ENCODE data around the gene METTL8. TPM values are rescaled to one million over a fixed set of nuclear protein-coding genes. Genes with fewer than 3 reads are reported as not detected.

Gene METTL8
- polyA plus RNA-seq, 1 of the 3 experiments (the other 2 are of a cell fraction): 5.1 TPM

- TF ChIP-seq TEAD4 (IDR thresholded peaks at IDR 0.05; ENCODE audit: borderline replicate concordance, insufficient read depth) (0 out of 2 replicates have a peak, but pooled peaks have one; percentile 30), EP300 (IDR thresholded peaks at IDR 0.05; ENCODE audit: borderline replicate concordance in 1 of 2, low read depth in 1 of 2, low read length in 1 of 2) (no peak), ZBTB33 (IDR thresholded peaks at IDR 0.05; ENCODE audit: borderline replicate concordance, low read depth) (peak; percentile 79), EZH2phosphoT487 (IDR thresholded peaks at IDR 0.05; ENCODE audit: borderline replicate concordance, low read depth) (no peak), NRF1 (IDR thresholded peaks at IDR 0.05; ENCODE audit: low read depth, low read length) (peak; percentile 68), TCF12 (IDR thresholded peaks at IDR 0.05) (no peak), IRF3 (IDR thresholded peaks at IDR 0.05; ENCODE audit: low read depth, low read length) (no peak), FOXM1 (IDR thresholded peaks at IDR 0.05; ENCODE audit: low read depth) (peak; percentile 44; the same call in 1 of the 2 replicates), FOSL2 (IDR thresholded peaks at IDR 0.05; ENCODE audit: borderline replicate concordance, low read depth) (no peak)
These were observed 511 bp upstream of the METTL8 start, which contains the start of gene DCAF17 (continued) for GRCh38 chr2:171434013-171434989.

- no peaks in the 10 kb centered on the region for H3K27me3 ChIP-seq (ENCODE audit: insufficient read depth)
- H3K4me3 ChIP-seq (ENCODE audit: low read depth in 2 of 2, low read length in 1 of 2): peak overlapping the region; percentile 88 to 90
- ChIA-PET CTCF (interaction anchor here (0.6 to 2.4 kb wide), 6 partner anchors 17 to 504 kb away, joined by 3 to 11 read pairs (median 3); partner anchors contain the start of gene GORASP2), POLR2A (interaction anchor here (1.0 to 1.2 kb wide), 2 partner anchors 422 to 459 kb away, joined by 3 to 5 read pairs; no protein-coding TSS in a partner anchor)
- 5% methylated on average over 20 of the region's 20 CpGs for WGBS (ENCODE audit: low lambda C conversion rate)
- no peak for TF ChIP-seq JUND (IDR thresholded peaks at IDR 0.05)
- TF ChIP-seq MAX (IDR thresholded peaks at IDR 0.05; ENCODE audit: low read depth): peak; percentile 81
- no peak for TF ChIP-seq IRF3 (IDR thresholded peaks at IDR 0.05; ENCODE audit: low read depth, low read length)
- peak; percentile 73 for TF ChIP-seq SIN3A (IDR thresholded peaks at IDR 0.05; ENCODE audit: borderline replicate concordance, low read depth, low read length)
- TF ChIP-seq EP300 (IDR thresholded peaks at IDR 0.05; ENCODE audit: borderline replicate concordance in 1 of 2, low read depth in 1 of 2, low read length in 1 of 2): no peak
- no peak for TF ChIP-seq RCOR1 (IDR thresholded peaks at IDR 0.05; ENCODE audit: low read length)
- TF ChIP-seq MXI1 (IDR thresholded peaks at IDR 0.05; ENCODE audit: low read depth, low read length): peak; percentile 97
- TF ChIP-seq FOXM1 (IDR thresholded peaks at IDR 0.05; ENCODE audit: low read depth): no peak
- TF ChIP-seq PBX3 (IDR thresholded peaks at IDR 0.05): no peak
- TF ChIP-seq FOXJ3 (CRISPR knock-in tag; IDR thresholded peaks at IDR 0.05): no peak
- no peak for TF ChIP-seq TAF1 (IDR thresholded peaks at IDR 0.05; ENCODE audit: borderline replicate concordance, low read depth, low read length)
- TF ChIP-seq NRF1 (IDR thresholded peaks at IDR 0.05; ENCODE audit: low read depth, low read length): no peak
- no peak for TF ChIP-seq ELF1 (IDR thresholded peaks at IDR 0.05)
- H4K20me1 ChIP-seq (ENCODE audit: insufficient read depth): no peaks in the 10 kb centered on the region
- peaks cover 43% of the 10 kb centered on the region for H3K79me2 ChIP-seq (ENCODE audit: insufficient read depth)
- peak overlapping the region; percentile 93 for H2AFZ ChIP-seq (ENCODE audit: low read depth)
- peaks cover 17 to 29% of the 10 kb centered on the region in 2 experiments for H3K36me3 ChIP-seq (replicated peaks in 1 of 2; ENCODE audit: control insufficient read depth in 1 of 2, insufficient read depth in 2 of 2, low read length in 1 of 2)
- peaks cover 0 to 10% of the 10 kb centered on the region in 2 experiments; a peak in 2 of 4 replicates for H3K4me1 ChIP-seq (ENCODE audit: control insufficient read depth in 1 of 2, insufficient read depth in 2 of 2, low read depth in 1 of 2, low read length in 1 of 2)
- peaks cover 9% of the 10 kb centered on the region; the same call in 1 of the 2 replicates for H3K9me3 ChIP-seq
- H3F3A ChIP-seq (replicated peaks; ENCODE audit: insufficient read depth): peaks cover 34% of the 10 kb centered on the region
- H3K9me2 ChIP-seq: no peaks in the 10 kb centered on the region
- H3K4me2 ChIP-seq: peak overlapping the region; percentile 92
- peak overlapping the region; percentile 86 to 92 for H3K27ac ChIP-seq (ENCODE audit: low read depth in 2 of 2, low read length in 1 of 2)
- DNase-seq: peak; percentile 45
- peak overlapping the region; percentile 88 for H3K9ac ChIP-seq
These were observed 624 bp downstream of the METTL8 start for GRCh38 chr2:171432969-171433762.
